ENCODE measurements around the gene C4BPB.
"Not testable (repeated sequence)": the region's sequence is repeated elsewhere in the genome, so short reads cannot be mapped to it uniquely, and the experiment has no call there.

The C4BPB gene, protein sequence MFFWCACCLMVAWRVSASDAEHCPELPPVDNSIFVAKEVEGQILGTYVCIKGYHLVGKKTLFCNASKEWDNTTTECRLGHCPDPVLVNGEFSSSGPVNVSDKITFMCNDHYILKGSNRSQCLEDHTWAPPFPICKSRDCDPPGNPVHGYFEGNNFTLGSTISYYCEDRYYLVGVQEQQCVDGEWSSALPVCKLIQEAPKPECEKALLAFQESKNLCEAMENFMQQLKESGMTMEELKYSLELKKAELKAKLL

DNA sequence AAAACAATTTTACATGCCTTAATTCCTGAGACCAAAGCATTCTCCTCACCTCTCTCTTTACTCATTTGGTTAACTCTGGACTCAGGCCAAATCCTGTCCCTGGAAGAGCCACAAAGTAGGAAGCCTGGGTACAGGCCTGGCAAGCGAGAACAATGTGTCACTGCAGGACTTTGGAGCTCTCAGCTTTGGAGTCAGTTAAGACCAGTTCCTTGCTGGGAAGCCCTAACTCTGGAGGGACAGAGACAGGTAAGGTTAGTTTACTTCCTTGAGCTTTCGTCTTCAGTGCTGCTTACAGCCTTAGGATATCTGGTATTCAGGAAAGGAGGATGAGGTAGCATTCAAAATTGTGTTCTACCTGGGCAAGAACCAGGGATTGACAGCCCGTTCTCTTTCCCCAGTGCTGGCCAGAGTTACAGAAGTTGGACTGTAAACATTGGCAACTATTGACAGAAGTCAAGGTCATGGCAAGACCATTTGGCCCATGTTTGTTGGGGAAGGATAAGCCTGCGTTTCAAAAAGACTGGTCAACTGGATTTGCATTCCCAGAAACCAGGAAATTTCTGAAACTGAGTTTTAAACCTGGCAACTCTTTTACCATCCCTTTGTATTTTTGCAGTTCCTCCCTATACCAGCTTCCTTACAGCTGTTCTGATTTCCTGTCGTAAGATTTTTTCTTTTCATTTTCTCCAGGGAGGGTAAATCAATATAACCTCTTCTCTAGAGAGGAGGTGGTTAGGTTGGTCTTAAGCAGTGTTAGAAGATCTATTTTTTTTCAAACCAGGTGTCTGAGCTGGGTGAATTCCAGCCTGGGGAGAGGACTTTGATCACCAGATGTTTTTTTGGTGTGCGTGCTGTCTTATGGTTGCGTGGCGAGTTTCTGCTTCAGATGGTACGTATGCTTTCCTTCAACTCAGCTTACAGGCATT, at the start of gene C4BPB:
Gene C4BPB, plus strand, starts transcription at position 160 of the 926 bp plus-strand sequence. Its CDS starts 672 bp downstream, at position 832.
- no peak for DNase-seq (ENCODE audit: low read depth in 2 of 2)

DNA sequence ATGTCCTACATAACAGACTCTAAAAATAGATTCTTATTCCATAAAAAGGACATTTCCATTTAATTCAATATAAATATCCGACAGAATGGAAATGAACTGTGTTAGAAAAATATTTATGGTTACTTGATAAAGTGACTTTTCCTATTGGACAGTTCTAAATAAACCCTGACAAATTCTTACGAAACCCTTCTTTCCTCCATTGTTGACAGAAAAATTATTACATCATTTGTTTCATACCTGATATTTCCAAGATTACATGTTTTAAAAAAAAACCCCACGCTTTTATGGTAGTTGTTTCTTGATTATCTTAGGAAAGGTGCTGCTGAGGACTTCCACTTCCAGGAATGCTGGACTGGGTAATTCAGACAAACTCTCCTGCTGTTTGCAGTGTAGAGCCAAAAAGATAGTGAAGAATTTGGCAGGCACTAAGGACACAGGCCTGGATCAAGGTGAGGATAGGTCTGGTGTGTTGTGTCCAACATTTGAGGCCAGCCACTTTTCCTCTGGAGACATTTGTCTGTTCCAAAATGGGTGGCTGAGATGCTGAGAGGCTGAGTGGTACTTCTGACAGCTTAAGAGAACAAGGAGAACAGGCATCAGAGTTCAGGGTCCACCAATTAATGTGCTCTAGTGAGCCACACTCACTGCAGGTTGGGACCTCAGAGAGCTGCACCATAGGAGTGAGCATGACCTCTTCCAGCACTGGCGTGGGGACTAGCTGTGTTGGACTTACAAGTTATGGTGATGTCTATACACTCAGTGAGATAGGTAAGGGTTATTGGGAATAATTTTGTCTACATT, 49.1 kb upstream of the C4BPB start:
- DNase-seq (ENCODE audit: low read depth in 2 of 2), result no peak

DNA sequence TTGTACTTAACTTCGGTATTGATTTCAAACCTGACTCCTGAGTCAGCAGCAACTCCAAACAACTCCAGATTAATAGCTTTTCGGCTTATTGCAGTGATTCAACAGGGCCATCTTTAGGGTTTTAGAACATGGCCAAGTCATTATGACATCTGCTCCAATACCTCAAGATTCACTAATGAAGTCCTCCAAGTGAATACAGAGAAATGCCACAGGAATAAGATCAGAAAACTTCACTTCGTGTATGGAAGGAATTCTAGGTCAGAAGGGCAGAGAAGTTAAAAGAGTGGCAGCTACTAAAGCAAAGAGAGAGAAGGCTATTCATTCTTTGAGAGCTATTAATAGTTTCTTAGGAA, 48.5 kb upstream of the C4BPB start:
- no peak for DNase-seq (ENCODE audit: low read depth in 2 of 2)

DNA sequence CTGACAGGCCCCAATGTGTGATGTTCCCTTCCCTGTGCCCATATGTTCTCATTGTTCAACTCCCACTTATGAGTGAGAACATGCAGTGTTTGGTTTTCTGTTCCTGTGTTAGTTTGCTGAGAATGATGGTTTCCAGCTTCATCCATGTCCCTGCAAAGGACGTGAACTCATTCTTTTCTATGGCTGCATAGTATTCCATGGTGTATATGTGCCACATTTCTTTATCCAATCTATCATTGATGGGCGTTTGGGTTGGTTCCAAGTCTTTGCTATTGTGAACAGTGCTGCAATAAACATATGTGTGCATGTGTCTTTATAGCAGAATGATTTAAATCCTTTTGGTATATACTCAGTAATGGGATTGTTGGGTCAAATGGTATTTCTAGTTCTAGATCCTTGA, 47.3 kb upstream of the C4BPB start:
- DNase-seq (ENCODE audit: low read depth in 2 of 2), result not testable (repeated sequence)

GRCh38 chr1:207045453-207045852, 43.2 kb upstream of the C4BPB start:
- no peak for DNase-seq (ENCODE audit: low read depth in 2 of 2)

GRCh38 chr1:207047505-207047904, 41.2 kb upstream of the C4BPB start:
- DNase-seq (ENCODE audit: low read depth in 2 of 2), result no peak

GRCh38 chr1:207048041-207048440, 40.6 kb upstream of the C4BPB start:
- no peak for DNase-seq (ENCODE audit: low read depth in 2 of 2)

DNA sequence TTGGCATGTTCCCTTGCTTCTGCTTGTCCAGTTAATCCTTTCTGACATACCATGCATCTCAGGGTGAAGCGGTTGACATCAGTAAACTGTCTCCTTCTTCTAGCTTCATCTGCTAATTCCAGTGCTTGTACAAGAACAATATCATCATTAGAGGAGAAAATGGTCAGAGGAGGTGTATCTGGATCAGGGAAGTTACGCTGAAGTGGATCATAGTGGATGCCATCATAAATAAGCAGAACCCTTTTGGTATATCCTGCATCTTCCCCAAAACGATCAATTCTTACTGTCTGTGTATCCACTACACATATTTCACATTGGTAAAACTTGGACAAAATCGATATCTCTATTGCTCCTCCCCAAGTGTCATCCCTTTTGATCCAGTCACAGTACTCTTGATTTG, 39.6 kb upstream of the C4BPB start:
- no peak for DNase-seq (ENCODE audit: low read depth in 2 of 2)

- DNase-seq (ENCODE audit: low read depth in 2 of 2), result no peak
Measured at GRCh38 chr1:207049514-207049913, 39.1 kb upstream of the C4BPB start.

- DNase-seq (ENCODE audit: low read depth in 2 of 2), result peak in 1 of 2 donors; percentile 19
Measured at GRCh38 chr1:207049974-207050391, 38.7 kb upstream of the C4BPB start.

- DNase-seq (ENCODE audit: low read depth in 2 of 2), result peak; percentile 78 to 88
Measured at GRCh38 chr1:207050480-207051190, 38.0 kb upstream of the C4BPB start.

- no peak for DNase-seq (ENCODE audit: low read depth in 2 of 2)
Measured at GRCh38 chr1:207051191-207051943, 37.3 kb upstream of the C4BPB start, which contains the start of gene YOD1. Gene YOD1 (minus strand): TSS chr1:207051208. CDS start chr1:207051030, 178 bp downstream.

- peak; percentile 91 to 94 for DNase-seq (ENCODE audit: low read depth in 2 of 2)
Measured at GRCh38 chr1:207052911-207053769, 35.5 kb upstream of the C4BPB start, which contains the start of gene PFKFB2. Gene PFKFB2 (plus strand): TSS chr1:207053275. CDS start chr1:207054718, 1,443 bp downstream.

DNA sequence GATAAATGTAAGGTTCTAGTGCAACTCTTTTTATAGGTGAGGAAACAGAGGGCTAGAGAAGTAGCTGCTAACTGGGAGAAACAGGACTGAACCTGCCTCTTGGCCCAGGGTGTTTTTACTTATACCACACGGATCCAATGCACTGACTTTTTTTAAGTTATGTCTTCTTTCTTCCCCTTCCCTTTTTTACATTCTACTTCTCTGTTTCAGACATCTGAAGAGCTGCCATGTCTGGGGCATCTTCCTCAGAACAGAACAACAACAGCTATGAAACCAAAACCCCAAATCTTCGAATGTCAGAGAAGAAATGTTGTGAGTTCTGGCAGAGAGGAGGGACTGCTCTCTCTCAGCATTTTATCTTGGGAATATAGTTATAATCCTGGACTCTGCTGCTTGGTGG, 34.2 kb upstream of the C4BPB start:
- no peak for DNase-seq (ENCODE audit: low read depth in 2 of 2)

DNA sequence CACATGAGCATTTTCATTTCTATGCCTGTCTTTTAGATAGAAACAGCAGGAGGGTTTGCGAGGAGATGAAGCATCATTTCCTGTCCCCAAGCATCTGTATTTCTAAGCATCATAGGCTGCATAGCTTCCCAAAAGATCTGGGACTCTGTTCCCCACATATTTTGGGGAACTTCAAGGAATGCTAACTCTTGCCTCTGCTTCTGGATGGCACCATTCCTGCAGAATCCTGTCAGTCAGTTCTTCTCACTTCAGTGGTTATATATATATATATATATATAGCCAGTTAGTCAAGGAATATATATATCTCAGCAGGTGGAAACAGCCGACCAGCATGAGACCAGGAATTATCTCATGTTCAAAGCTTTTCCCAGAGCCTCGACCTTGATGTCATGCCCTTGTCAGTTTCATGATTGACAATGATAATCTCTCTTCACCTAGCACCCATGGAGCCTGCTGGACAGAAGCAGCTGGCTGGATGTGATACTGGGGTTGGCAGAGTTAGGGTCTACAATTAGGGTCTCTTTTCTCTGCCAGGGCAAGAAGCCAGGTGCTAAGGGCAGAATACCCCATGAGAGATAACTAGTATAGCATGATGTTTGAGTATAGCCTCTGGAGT, 33.2 kb upstream of the C4BPB start:
- DNase-seq (ENCODE audit: low read depth in 2 of 2), result no peak

GRCh38 chr1:207056673-207057072, 32.0 kb upstream of the C4BPB start:
- DNase-seq (ENCODE audit: low read depth in 2 of 2), result no peak

- DNase-seq (ENCODE audit: low read depth in 2 of 2), result no peak
Measured at GRCh38 chr1:207058252-207058651, 30.4 kb upstream of the C4BPB start.

- DNase-seq (ENCODE audit: low read depth in 2 of 2), result no peak
Measured at GRCh38 chr1:207058878-207059867, 29.5 kb upstream of the C4BPB start.
